Neural cell (in vitro differentiated cells): ENCODE measurements around the gene DEPDC5. TPM values are rescaled to one million over a fixed set of nuclear protein-coding genes. Genes with fewer than 3 reads are reported as not detected.

Experiments used
- H2AFZ ChIP-seq: fragments of 200-600, 300-800 bp; sonication (generic), shearing (Covaris generic); 2 replicates; pipeline ENCODE4 v1.6.0; 2014; ENCODE audit warnings: low read depth, mild to moderate bottlenecking, antibody characterized with exemption, low read length, moderate library complexity
- H3F3A ChIP-seq: fragments of 200-600 bp; shearing (Covaris generic); 2 replicates; pipeline ENCODE4 v1.6.1; 2016; ENCODE audit warnings: mild to moderate bottlenecking, moderate library complexity, mixed read lengths, antibody characterized with exemption, low read length; ENCODE audit not compliant: insufficient read depth, poor library complexity, severe bottlenecking
- H3K27ac ChIP-seq: fragments of 200-600, 300-800 bp; sonication (generic), shearing (Covaris generic); 2 replicates; pipeline ENCODE4 v1.5.1; 2014; ENCODE audit warnings: mild to moderate bottlenecking, low read length, moderate library complexity
- H3K27me3 ChIP-seq: fragments of 300-800, 200-600 bp; sonication (generic), shearing (Covaris generic); 2 replicates; pipeline ENCODE4 v1.6.0; 2014; ENCODE audit warnings: mild to moderate bottlenecking, low read depth, low read length, moderate library complexity; ENCODE audit not compliant: insufficient read depth
- H3K36me3 ChIP-seq: fragments of 300-800, 200-600 bp; sonication (generic), shearing (Covaris generic); 2 replicates; pipeline ENCODE4 v1.5.1; 2014; ENCODE audit warnings: mild to moderate bottlenecking, antibody characterized with exemption, low read length, moderate library complexity; ENCODE audit not compliant: insufficient read depth
- H3K4me2 ChIP-seq: fragments of 300-800, 200-600 bp; sonication (generic), shearing (Covaris generic); 2 replicates; pipeline ENCODE4 v1.6.0; 2014; ENCODE audit warnings: mild to moderate bottlenecking, low read length
- H3K4me3 ChIP-seq: fragments of 300-800, 200-600 bp; sonication (generic), shearing (Covaris generic); 2 replicates; pipeline ENCODE4 v1.5.1; 2014; ENCODE audit warnings: mild to moderate bottlenecking, low read length, moderate library complexity
- H3K79me2 ChIP-seq: fragments of 200-600 bp; shearing (Covaris generic); replicated peaks from 2 replicates; pipeline ENCODE4 v1.6.0; 2014; ENCODE audit warnings: mild to moderate bottlenecking, low read length, moderate library complexity; ENCODE audit not compliant: insufficient read depth
- H3K9ac ChIP-seq: fragments of 300-800, 200-600 bp; sonication (generic), shearing (Covaris generic); 2 replicates; pipeline ENCODE4 v1.6.1; 2016; ENCODE audit warnings: mild to moderate bottlenecking, low read length, mixed read lengths
- H3K9me2 ChIP-seq: fragments of 200-600 bp; shearing (Covaris generic); 2 replicates; pipeline ENCODE4 v1.6.1; 2016; ENCODE audit warnings: mild to moderate bottlenecking, low read length, mixed read lengths; ENCODE audit not compliant: insufficient read depth
- H3K9me3 ChIP-seq: fragments of 200-600, 300-800 bp; sonication (generic), shearing (Covaris generic); 2 replicates; pipeline ENCODE4 v1.6.1; 2016; ENCODE audit warnings: mild to moderate bottlenecking, mixed run types, low read length, moderate library complexity, mixed read lengths
- H4K20me1 ChIP-seq: fragments of 200-600 bp; shearing (Covaris generic); 2 replicates; pipeline ENCODE4 v1.6.1; 2016; ENCODE audit warnings: mild to moderate bottlenecking, mixed run types; ENCODE audit not compliant: insufficient read depth
- EP300 ChIP-seq: fragments of 450-650 bp; conservative IDR thresholded peaks from 2 replicates; pipeline ENCODE4 v1.6.1; 2014; ENCODE audit warnings: antibody characterized with exemption, mild to moderate bottlenecking, moderate library complexity; ENCODE audit not compliant: poor library complexity, severe bottlenecking
- EZH2 ChIP-seq: fragments of 200-600, 300-800 bp; shearing (Covaris generic), sonication (generic); IDR thresholded peaks from 2 replicates; pipeline ENCODE4 v1.6.1; 2014; ENCODE audit warnings: antibody characterized with exemption, low read length, borderline replicate concordance, mild to moderate bottlenecking; ENCODE audit not compliant: insufficient read depth, poor library complexity, severe bottlenecking
- MXI1 ChIP-seq: fragments of 450-650 bp; conservative IDR thresholded peaks from 2 replicates; pipeline ENCODE4 v1.6.1; 2014; ENCODE audit warnings: antibody characterized with exemption, mild to moderate bottlenecking; ENCODE audit not compliant: poor library complexity, severe bottlenecking
- POLR2AphosphoS5 ChIP-seq: IDR thresholded peaks from 2 replicates; pipeline ENCODE4 v1.6.1; 2012
- RAD21 ChIP-seq: fragments of 450-650 bp; conservative IDR thresholded peaks from 2 replicates; pipeline ENCODE4 v1.6.1; 2014; ENCODE audit warnings: antibody characterized with exemption, mild to moderate bottlenecking, moderate library complexity
- SMC3 ChIP-seq: fragments of 450-650 bp; conservative IDR thresholded peaks from 2 replicates; pipeline ENCODE4 v1.6.1; 2014; ENCODE audit warnings: antibody characterized with exemption, mild to moderate bottlenecking, moderate library complexity; ENCODE audit not compliant: poor library complexity
- TAF1 ChIP-seq: IDR thresholded peaks from 2 replicates; pipeline ENCODE4 v1.6.1; 2012; ENCODE audit warnings: low read depth
- polyA plus RNA-seq: library from polyadenylated mRNA; depleted of rRNA; stranded (reverse); fragments of >200 nt; gene quantifications from 2 replicates; pipeline ENCODE4 v1.2.3, GENCODE V29; 2014
- TF ChIP-seq, protein P1 (sequence below): IDR thresholded peaks from 2 replicates; pipeline ENCODE4 v1.6.1; 2012; ENCODE audit warnings: borderline replicate concordance
- TF ChIP-seq, protein P2 (sequence below): fragments of 450-650 bp; IDR thresholded peaks from 2 replicates; pipeline ENCODE4 v1.5.1; 2014; ENCODE audit warnings: antibody characterized with exemption, mild to moderate bottlenecking, moderate library complexity; ENCODE audit not compliant: poor library complexity, severe bottlenecking

Gene DEPDC5
- polyA plus RNA-seq, 1 donor from 2014 or later = 11.3 TPM

DNA sequence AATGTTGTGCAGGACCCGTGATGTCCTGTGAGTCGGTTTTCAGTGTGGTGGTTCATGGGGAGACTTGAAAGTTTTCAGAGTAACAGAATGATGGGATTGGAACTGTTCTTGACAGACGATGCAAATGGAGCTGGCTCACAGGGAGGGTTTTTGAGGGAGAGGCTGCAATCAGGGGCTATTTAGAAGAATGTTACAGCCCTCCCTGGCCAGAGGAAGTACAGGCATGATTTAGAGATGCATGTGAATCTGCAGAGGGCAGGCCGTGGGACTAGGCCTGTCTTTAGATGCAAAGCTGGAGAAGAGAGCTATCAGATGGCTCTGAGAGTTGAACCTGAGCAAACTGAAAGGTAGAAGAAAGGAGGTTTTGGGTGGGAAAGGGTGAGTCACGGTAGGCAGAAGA, 115.9 kb downstream of the DEPDC5 start:
- H3K4me3 ChIP-seq = no peak overlapping the region
- H4K20me1 ChIP-seq = no peaks in the 10 kb centered on the region
- no peaks in the 10 kb centered on the region for H3F3A ChIP-seq
- TF ChIP-seq POLR2AphosphoS5 (no peak), SMC3 (no peak), MXI1 (no peak), EP300 (no peak), RAD21 (no peak), EZH2 (no peak), TAF1 (no peak)
- TF ChIP-seq, protein P1, sequence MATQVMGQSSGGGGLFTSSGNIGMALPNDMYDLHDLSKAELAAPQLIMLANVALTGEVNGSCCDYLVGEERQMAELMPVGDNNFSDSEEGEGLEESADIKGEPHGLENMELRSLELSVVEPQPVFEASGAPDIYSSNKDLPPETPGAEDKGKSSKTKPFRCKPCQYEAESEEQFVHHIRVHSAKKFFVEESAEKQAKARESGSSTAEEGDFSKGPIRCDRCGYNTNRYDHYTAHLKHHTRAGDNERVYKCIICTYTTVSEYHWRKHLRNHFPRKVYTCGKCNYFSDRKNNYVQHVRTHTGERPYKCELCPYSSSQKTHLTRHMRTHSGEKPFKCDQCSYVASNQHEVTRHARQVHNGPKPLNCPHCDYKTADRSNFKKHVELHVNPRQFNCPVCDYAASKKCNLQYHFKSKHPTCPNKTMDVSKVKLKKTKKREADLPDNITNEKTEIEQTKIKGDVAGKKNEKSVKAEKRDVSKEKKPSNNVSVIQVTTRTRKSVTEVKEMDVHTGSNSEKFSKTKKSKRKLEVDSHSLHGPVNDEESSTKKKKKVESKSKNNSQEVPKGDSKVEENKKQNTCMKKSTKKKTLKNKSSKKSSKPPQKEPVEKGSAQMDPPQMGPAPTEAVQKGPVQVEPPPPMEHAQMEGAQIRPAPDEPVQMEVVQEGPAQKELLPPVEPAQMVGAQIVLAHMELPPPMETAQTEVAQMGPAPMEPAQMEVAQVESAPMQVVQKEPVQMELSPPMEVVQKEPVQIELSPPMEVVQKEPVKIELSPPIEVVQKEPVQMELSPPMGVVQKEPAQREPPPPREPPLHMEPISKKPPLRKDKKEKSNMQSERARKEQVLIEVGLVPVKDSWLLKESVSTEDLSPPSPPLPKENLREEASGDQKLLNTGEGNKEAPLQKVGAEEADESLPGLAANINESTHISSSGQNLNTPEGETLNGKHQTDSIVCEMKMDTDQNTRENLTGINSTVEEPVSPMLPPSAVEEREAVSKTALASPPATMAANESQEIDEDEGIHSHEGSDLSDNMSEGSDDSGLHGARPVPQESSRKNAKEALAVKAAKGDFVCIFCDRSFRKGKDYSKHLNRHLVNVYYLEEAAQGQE = no peak
- TF ChIP-seq, protein P2, sequence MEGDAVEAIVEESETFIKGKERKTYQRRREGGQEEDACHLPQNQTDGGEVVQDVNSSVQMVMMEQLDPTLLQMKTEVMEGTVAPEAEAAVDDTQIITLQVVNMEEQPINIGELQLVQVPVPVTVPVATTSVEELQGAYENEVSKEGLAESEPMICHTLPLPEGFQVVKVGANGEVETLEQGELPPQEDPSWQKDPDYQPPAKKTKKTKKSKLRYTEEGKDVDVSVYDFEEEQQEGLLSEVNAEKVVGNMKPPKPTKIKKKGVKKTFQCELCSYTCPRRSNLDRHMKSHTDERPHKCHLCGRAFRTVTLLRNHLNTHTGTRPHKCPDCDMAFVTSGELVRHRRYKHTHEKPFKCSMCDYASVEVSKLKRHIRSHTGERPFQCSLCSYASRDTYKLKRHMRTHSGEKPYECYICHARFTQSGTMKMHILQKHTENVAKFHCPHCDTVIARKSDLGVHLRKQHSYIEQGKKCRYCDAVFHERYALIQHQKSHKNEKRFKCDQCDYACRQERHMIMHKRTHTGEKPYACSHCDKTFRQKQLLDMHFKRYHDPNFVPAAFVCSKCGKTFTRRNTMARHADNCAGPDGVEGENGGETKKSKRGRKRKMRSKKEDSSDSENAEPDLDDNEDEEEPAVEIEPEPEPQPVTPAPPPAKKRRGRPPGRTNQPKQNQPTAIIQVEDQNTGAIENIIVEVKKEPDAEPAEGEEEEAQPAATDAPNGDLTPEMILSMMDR = no peak
- no peak overlapping the region for H3K9ac ChIP-seq
- no peaks in the 10 kb centered on the region for H3K79me2 ChIP-seq
- no peaks in the 10 kb centered on the region for H3K9me3 ChIP-seq
- H3K36me3 ChIP-seq = peaks cover 4% of the 10 kb centered on the region
- H3K9me2 ChIP-seq = no peaks in the 10 kb centered on the region
- H3K27ac ChIP-seq = no peak overlapping the region
- H3K27me3 ChIP-seq = no peaks in the 10 kb centered on the region
- H3K4me2 ChIP-seq = no peak overlapping the region
- H2AFZ ChIP-seq = no peak overlapping the region

DNA sequence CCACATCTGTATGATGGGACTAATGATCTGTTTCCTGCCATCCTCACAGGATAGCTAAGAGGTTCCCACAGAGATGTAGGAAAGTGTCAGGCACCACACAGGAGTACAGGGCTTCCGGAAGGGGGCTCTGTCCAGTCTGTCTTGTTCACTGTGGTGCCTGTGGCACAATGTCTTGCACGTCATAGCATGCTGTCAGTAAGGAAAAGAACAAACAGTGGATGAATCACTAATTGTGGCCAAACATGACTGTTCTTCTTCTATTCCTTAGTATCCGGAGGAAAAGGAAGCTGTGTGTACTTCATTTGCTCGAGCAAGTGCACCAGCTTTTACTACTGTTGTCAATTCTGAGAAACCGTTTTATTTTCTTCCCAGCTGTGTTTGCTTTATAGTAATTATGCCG, 117.1 kb downstream of the DEPDC5 start:
- Histone ChIP-seq H3K9me2 (no peaks in the 10 kb centered on the region), H3F3A (no peaks in the 10 kb centered on the region), H3K4me2 (no peak overlapping the region), H2AFZ (no peak overlapping the region), H3K36me3 (peaks cover under 1% of the 10 kb centered on the region), H3K79me2 (no peaks in the 10 kb centered on the region), H3K9ac (no peak overlapping the region), H3K4me3 (no peak overlapping the region), H4K20me1 (no peaks in the 10 kb centered on the region), H3K27me3 (no peaks in the 10 kb centered on the region), H3K9me3 (no peaks in the 10 kb centered on the region), H3K27ac (no peak overlapping the region)
- TF ChIP-seq SMC3 (no peak), RAD21 (no peak), EZH2 (no peak), TAF1 (no peak), POLR2AphosphoS5 (no peak), MXI1 (no peak), EP300 (no peak)
- TF ChIP-seq, protein P2 = no peak
- TF ChIP-seq, protein P1 = no peak
